Glomerular visceral epithelial cell (primary cell): ENCODE measurements around the gene INPP4B.
"Not testable (repeated sequence)": the region's sequence is repeated elsewhere in the genome, so short reads cannot be mapped to it uniquely, and the experiment has no call there.

Experiments
- DNase-seq: peaks from one replicate; pipeline ENCODE4 v3.0.0-alpha.2; 2016; ENCODE audit errors: extremely low spot score

The INPP4B gene

DNA sequence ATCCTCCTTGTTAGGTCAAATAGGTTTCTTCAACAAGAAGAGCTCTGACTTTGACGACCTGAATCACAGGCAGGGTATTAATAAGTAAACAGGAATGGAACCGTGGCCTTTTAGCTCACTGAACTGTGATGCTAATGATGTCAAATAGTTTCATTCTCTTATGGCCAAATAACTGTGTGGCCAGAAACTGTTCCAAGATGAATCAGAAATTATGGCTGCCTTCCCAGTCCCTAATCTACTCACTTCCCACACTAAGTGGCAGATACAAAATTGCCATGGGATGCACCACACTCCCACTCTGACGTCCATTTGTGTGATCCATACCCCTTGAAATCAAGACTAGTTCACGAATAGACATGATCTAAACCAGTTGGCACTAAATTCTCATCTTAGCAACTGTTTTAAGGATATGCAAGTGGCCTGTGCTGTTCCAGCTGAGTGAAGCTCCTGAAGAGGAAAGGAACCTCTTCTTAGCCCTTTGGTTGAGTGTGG is 754.4 kb downstream of the INPP4B start:
- DNase-seq = peak; percentile 98

DNA sequence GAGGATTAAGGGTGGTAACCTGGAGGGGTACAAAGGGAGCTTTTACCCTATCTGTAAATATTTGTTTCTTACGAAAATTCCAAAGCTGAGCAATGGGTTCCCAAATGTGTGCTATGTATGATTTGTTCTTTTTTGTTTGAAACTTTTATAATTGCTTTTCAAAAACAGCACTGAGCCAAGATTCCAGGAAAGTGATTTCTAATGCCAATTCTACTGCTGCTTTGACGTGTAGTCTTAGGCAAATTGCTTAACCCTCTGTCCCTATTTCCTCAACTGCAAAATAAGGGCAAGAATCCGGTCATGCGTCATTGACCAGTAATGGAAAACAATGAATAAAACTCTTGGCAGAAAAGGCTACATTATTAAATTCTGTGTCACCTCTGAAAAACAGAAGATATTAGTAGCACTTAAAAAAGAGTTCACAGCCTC is 755.0 kb downstream of the INPP4B start:
- DNase-seq = peak; percentile 84

DNA sequence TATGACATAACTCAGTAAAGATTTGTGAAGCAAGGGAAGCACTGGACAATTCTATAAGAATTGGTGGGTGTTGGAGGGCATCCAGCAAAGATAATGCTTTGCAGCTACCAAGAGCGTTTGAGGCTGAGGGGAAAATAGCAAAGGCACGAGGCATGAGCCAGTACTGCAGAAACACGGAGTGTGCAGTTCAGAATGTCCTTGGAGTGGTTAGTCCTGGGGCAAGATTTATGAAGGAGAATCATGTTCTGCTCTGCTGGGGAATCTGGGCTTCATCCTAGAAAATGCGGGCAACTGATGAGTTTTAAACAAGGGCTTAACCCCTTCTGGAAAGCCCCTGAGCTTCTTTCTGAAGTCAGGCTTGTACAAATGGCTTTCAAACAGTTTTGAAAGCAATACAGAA is 757.2 kb downstream of the INPP4B start:
- peak; percentile 42 for DNase-seq

DNA sequence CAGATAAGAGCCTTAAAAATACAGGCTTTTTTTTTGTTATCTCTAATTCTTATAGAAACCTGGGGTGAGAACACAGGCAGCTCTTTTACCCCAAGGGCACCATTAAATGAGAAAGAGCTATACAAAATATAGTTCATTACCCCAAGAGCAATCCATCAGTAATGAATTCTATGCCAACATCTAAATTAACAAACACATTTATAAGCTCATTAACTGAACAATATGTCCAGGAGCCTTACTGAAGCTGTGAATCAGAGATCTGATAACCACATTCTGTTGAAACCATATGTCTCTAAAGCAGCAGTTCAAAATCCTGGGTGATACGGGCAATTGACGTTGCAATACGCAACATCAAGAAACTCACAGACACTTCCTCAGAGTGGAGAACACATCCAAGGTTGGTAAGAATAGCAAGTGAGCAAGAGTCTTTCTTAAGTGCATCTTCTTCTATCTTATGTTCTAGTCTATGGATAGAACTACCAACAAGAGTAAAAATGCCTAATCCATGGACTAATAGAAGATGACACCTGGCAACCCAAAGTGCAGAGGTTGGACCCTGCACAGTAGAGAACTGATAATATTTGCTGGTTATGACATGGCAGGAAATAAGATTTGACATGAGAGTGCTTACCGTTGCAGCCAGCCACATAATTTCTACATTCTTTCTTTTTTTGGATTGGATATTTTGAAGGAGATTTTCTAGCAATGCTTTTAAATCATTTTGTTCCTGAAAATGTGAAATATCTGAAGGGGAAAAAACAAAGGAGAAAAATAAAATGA is 760.4 kb downstream of the INPP4B start:
- no peak for DNase-seq

DNA sequence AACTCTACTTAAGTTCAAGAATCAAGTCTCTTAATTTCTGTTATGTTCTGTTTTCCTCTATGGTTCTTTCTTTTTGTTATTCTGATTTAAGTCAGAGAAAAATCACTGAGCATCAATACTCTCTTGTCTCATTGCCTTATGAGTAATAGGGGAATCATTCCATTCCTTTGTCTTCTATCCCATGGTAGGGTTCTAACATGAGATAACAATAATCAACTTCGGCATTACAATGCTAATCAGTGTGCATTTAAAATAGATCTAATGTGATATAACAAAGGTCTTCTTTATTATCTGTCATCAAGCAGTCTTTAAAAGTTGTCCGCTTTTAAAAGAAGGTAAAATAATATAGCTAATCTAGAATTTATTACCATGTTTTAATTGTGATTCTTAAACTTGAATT is 762.8 kb downstream of the INPP4B start:
- DNase-seq = no peak

DNA sequence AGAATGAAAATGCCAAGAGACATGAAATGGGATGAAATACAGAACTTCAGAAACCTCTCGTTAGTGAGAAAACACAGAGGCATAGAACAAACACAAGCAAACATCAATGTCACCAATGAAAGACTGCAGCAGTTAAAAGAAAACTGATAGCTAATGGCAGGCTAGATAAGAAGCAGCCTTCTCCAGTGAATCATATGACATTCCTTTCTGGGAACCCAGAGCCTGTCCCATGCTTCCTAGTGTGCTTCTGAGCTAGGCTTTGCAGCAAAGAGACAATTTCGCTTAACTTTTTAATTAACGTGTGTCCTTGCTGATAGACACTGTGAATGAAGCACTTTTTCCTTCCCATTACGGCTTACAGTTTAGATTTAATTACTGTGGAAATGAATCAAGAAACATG is 765.1 kb downstream of the INPP4B start:
- DNase-seq = no peak

DNA sequence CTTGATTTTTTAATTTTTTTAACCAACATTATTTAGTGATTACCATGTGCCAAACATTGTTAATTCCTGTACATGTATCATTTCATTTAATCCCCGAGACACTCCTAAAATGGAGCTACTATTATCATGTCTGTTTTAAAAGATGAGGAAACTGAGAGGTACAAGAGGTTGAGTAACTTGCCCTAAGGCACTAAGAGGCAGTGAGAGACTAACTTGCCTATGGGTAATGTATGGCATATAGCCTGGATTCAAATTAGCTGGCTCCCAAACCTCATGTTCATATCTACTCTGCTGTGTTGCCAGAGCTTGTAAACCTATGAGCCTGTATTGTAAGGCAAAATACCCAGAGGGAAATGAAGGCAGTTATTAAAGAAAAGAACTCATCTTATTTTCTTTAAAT is 766.1 kb downstream of the INPP4B start:
- no peak for DNase-seq

DNA sequence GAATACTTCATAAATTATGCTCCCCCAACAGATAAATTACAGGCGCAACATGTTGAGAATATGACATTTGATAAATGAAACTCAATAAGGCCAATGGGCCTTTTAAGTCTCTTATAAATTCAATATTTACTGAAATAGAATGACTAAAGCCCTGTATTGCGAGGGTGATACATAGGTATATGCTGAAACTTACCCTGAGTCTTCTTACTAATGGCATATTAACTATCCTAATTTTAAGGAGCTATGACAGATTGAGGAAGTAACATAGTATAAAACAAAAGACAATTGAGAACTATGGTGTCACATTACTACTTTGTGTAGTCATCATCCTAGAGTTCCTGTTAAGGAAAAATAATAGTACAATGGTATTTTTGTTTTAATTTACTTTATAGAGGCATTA is 769.1 kb downstream of the INPP4B start:
- DNase-seq = no peak

DNA sequence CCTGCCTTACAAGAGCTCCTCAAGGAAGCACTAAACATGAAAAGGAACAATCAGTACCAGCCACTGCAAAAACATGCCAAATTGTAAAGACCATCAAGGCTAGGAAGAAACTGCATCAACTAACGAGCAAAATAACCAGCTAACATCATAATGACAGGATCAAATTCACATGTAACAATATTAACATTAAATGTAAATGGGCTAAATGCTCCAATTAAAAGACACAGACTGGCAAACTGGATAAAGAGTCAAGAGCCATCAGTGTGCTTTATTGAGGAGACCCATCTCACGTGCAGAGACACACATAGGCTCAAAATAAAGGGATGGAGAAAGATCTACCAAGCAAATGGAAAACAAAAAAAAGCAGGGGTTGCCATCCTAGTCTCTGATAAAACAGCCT is 777.8 kb downstream of the INPP4B start:
- DNase-seq = not testable (repeated sequence)

DNA sequence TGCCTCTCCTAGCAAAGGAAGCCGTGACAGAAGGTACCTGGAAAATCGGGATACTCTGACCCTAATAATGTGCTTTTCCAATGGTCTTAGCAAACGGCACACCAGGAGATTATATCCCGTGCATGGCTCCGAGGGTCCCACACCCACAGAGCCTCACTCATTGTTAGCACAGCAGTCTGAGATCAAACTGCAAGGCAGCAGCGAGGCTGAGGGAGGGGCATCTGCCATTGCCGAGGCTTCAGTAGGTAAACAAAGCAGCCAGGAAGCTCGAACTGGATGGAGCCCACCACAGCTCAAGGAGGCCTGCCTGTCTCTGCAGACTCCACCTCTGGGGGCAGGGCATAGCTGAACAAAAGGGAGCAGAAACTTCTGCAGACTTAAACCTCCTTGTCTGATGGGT is 779.5 kb downstream of the INPP4B start:
- not testable (repeated sequence) for DNase-seq

DNA sequence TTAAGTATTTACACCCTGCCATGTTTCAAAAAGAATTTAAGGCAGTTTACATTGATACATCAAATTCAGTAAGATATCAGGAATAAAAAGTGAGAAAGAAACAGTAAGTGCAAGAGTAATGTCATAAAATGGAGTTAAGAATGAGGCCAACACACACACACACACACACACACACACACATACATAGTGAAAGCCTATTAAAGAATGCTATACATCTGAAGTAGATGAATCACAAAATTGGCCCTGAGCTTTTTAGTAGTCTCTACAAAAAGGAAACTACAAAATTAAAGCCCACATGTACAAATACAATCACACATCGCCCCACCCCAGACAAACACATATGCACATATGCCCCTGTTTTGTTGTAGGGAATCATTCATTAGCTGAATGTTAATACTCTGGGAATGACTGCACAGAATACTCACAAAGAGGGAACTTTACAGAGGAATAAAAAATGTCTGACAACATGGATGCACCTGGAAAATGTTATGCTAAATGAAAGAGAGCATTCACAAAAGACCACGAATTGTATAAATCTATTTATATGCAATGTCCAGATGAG is 780.9 kb downstream of the INPP4B start:
- DNase-seq = no peak

DNA sequence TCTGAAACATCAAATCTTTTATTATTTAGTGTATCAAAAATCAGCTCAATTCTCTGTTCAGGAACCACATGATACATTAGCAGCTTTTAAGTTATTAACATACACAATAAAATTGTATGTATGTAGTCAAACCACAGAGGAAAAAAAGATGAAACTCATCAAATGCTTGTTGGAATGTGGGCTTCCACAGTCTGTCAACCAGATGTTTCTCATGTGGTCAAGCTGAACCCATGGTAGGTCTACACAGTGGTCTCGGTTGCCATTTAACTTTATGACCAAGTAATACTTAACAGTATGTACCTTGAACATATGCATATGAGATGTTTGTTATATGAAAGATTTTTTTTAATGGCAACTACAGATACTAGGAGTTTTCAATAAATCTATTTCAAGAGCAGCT is 781.9 kb downstream of the INPP4B start:
- DNase-seq = no peak

DNA sequence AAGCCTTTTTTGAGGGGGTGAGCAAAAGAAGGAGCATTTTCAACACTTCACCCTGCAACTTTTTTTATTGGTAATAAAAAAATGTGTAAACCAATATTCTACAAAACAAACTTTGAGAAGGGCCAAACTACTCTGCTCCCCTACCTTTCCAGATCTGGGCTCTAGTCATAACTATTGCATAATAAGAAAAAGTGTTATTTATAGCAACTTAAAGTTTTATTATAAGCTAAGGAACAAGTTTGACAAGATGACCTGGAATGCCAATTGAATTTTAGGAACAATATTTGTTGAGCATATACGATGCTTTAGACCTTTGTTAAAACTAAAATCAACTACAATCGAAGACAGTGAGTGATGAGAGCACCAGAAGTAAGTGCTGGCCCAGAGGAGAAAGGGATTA is 800.1 kb downstream of the INPP4B start:
- DNase-seq = no peak

DNA sequence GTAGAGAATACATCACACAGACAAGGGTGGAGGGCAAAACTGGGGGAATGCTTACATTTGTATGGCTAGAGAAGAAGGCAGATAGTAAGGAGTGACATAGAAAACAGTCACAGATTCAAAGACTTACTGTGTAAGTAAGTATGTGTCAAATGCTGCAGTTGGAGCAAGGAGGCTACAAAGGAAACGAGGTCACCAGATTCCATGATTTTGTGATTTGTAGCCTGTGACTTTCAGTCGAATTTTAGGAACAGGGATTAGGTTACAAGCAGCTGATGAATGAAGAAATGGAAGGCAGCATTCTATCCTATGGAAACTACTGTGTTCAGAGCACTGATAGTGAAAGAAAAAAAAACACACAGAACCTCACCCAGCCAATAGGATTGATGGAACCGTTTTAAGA is 801.8 kb downstream of the INPP4B start:
- DNase-seq = no peak

DNA sequence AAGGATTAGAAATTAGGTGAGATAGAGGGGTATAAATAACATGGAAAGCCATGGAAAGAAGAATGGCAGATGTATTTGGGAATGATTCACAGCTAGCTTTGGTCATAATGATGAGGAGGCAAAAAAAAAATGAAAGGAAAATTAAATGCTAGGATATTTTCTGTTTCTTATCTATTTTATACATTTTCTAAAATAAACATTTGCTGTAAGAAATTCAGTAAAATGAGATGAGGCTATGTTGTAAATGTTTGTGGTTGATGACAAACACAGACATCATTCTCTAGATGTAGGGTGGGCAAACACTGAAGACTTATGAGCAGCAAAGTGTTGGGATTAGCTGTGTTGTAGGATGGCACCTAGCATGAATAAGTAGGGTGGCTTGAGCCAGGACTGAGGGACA is 802.6 kb downstream of the INPP4B start:
- DNase-seq = no peak

DNA sequence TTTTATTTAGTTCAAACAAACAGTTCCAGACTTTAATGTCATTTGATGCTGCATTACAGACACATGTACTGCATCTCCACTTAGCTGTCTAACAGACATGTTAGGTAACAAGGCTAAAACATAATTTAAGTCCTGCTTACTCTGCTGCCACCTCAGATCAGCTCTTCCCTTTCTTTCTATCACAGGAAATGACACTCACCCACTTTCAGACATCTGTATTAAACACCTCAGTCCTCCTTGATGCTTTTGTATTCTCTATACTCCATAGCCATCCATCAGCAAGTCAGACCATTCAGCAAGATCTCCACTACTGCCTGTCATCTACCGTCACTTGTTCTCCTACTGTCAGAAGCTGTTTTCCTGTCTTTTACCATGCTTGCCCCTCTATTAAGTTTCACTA is 804.3 kb downstream of the INPP4B start:
- DNase-seq = no peak

DNA sequence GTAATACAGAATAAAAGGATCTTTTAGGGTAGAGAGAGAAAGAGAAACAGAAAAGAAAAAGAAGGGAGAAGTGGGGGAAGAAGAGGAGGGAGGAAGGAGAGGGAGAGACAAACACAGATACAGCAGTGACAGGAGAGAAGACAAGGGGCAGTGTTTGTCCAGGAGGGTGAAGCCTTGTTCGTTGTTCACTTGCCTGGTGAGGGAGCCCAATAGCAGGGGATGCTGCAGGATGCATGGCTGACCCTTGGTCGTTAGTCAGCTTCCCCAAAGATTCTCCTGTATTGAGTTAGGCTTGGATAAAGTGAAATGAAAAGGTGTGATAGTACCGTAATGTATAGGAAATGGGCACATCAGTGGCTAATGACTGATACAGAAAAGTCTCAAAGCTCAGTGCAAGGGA is 806.1 kb downstream of the INPP4B start:
- no peak for DNase-seq

DNA sequence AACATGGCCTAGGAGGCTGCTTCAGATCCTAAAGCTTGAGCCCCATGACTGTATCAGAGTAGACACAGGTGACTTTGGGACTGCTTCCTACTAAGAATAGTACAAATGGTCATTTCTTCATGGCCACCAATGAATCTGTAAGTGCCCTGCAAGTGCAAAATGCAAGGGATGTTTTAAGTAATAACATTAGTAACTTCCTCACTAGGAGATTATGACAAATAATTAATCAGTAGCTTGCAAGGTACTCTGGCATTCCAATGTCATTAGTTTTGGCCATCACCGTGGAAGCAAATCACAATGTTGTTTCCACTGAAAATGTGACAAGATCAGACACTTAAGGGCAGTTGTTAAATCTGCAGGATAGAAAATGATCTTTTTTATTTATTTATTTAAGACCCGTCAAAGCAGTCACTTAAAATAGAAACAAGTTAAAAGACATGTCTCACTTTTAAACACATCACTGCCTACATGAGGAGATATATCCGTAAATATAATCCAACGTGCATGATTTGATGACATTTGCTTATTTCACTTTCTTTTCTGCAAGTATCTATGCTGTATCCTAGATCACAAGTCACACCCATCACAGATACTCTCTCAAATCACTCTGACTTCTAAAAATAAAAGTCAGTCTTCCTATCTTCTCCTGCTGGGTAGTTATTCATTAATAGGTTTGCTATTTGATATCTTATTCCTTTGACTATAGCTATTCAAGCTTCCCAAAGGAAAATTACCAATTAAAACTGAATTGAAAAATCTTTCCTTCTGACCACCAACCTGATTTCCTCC is 809.1 kb downstream of the INPP4B start:
- peak; percentile 77 for DNase-seq

DNA sequence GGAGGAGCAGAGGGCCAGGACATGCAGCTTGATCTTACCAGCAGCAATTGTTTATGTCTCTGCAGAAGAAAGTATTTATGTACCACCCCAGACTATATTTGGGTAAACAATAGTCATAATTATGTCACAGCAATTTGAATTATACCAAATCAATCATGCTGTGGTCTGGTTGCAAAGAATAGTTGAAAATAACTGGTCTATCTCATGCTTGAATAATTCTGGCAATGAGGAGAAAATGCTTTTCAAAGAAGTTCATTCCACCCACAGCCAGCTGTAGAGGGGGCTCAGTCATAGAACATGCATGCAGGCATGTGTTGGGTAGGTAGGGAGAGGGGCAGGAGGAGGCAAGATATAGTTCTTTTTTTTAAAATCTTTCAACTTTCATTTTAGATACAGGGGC is 810.5 kb downstream of the INPP4B start:
- DNase-seq = peak; percentile 15

DNA sequence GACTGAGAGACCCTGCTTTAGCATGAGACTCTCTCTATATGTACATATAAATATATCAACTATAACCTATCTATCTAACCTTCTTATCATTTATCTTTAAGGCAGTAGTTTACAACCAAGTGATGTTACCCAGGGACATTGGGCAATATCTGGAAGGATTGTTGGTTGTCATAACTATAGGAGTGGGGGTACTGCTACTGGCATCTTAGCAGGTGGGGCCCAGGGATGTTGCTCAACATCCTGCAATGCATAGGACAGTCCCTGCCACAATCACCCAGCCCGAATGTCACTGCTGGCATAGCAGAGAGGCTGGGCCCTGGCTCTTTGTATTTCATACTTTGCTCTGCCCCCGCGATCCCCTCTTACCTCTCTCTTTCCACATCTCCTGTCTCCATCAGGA is 812.0 kb downstream of the INPP4B start:
- DNase-seq = no peak

DNA sequence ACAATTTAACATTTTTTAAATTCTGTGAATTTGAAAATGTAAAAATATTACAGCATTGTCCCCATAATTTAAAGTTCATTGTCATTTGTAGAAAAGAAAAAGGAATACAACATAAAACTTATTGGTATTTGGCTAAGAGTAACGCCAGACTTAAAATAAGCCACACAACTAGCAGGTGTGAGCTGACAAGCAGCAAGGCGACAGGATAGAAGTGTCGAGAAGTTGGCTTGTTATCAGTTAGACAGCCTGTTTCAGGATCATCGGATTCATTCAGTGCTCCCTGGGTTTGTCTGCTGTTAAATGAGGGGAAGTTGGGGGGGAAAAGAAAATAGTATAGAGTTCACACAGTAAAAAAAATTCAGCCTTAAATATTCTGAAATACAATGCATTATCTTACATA is 816.1 kb downstream of the INPP4B start:
- no peak for DNase-seq

DNA sequence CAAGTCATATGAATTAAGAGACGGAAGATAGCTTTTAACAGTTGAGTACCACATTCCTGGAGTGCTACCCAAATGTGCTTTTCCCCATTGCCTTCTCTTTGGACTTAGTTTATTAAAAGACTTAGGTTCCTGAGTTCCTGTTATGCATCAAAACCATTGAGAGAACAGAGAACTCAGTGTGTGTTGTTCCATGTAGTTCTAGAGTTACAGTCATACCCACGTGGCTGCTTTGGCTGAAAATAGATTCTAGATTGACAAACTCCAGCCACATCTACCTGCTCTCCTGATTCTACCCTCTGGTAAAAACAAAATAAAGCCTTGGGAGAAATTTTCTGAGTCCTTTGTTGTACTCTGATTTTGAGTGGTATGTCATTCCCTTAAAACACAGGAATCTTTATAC is 824.3 kb downstream of the INPP4B start:
- no peak for DNase-seq

DNA sequence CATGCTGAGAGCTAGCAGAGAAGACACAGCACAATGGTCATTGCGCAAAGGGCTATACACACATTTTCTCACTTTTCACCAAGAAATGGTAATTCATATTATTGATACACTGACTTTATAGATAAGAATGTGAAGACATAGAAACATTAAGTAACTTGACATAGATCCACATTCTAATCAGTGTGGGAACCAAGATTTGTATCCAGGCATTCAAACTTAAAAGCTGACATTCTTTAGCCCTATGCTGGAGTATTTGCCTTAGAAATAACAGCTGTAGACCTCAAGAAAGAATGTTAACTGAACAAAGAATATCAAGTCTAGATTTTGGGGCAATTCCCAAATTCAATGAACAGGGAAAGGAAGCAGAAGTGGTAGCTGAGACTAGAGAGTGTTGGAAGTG is 824.9 kb downstream of the INPP4B start:
- DNase-seq = no peak
